ENCODE measurements around the gene SLC5A2.
"Not testable (repeated sequence)": the region's sequence is repeated elsewhere in the genome, so short reads cannot be mapped to it uniquely, and the experiment has no call there.

SLC5A2 gene

DNA sequence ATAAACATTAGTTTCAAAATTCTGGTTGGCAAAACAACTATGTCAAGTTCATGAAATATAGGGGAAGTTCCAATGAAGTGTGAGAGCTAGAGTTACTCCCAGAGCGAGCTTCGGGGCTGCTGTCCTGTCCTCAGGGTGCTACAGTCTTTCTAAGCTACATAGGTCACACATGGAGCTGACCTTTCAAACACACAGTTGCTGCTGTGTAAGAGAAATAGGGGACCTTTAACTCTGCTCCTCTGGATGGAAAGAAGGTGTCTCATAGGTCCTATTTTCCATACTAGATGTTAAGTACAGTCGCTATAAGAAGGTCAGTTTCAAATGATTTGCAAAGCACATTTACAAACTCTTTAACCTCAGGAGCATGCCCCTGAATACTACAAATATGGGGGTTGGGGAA, 38.4 kb downstream of the SLC5A2 start:
- no peak overlapping the region for H3K18ac ChIP-seq (ENCODE audit: low read length)
- no peak overlapping the region for H2BK120ac ChIP-seq (ENCODE audit: low read depth, low read length)
- no peak overlapping the region for H2BK12ac ChIP-seq (ENCODE audit: low read length)
- H3K4me3 ChIP-seq (ENCODE audit: low read length in 2 of 2): no peak overlapping the region
- no peak overlapping the region for H3K23ac ChIP-seq (ENCODE audit: low read depth, low read length, poor library complexity)
- no peak overlapping the region for H2BK5ac ChIP-seq (ENCODE audit: low read length)
- no peak overlapping the region for H3K4me2 ChIP-seq (ENCODE audit: insufficient read depth, low read length, poor library complexity, severe bottlenecking)
- WGBS, 2 donors (ENCODE audit: extremely low coverage in 2 of 2, insufficient read length in 2 of 2, insufficient replicate concordance in 1 of 2): no CpG with 5 or more reads among the region's 3 CpGs
- H3K9me3 ChIP-seq (replicated peaks in 1 of 2; ENCODE audit: control insufficient read depth in 2 of 2, insufficient read depth in 1 of 2, low read depth in 1 of 2, low read length in 2 of 2): no peaks in the 10 kb centered on the region
- H3K27me3 ChIP-seq (ENCODE audit: control insufficient read depth in 3 of 3, insufficient read depth in 3 of 3, low read depth in 1 of 3, low read length in 3 of 3): no peaks in the 10 kb centered on the region
- H4K91ac ChIP-seq (ENCODE audit: low read depth, low read length, poor library complexity): no peak overlapping the region
- H2BK15ac ChIP-seq (ENCODE audit: low read length): no peak overlapping the region
- no peak overlapping the region for H3K27ac ChIP-seq (replicated peaks; ENCODE audit: low read length)
- H3K14ac ChIP-seq (ENCODE audit: low read length): no peak overlapping the region
- no peak overlapping the region for H3K9ac ChIP-seq (ENCODE audit: low read depth, low read length, poor library complexity)
- DNase-seq (ENCODE audit: low spot score): no peak
- H2AK5ac ChIP-seq (ENCODE audit: low read depth, low read length): no peak overlapping the region
- H2AFZ ChIP-seq (ENCODE audit: low read length): no peak overlapping the region
- no peak overlapping the region for H4K8ac ChIP-seq (ENCODE audit: low read depth, low read length)
- no peak overlapping the region for H3K4ac ChIP-seq (ENCODE audit: low read length)
- peaks cover 0 to 8% of the 10 kb centered on the region in 2 donors for H3K4me1 ChIP-seq (ENCODE audit: control insufficient read depth in 2 of 2, insufficient read depth in 1 of 2, low read depth in 1 of 2, low read length in 2 of 2)
- H3K36me3 ChIP-seq (replicated peaks in 1 of 2; ENCODE audit: control insufficient read depth in 2 of 2, insufficient read depth in 2 of 2, low read length in 2 of 2): no peaks in the 10 kb centered on the region
- H3K79me1 ChIP-seq (ENCODE audit: low read depth, low read length): no peaks in the 10 kb centered on the region

DNA sequence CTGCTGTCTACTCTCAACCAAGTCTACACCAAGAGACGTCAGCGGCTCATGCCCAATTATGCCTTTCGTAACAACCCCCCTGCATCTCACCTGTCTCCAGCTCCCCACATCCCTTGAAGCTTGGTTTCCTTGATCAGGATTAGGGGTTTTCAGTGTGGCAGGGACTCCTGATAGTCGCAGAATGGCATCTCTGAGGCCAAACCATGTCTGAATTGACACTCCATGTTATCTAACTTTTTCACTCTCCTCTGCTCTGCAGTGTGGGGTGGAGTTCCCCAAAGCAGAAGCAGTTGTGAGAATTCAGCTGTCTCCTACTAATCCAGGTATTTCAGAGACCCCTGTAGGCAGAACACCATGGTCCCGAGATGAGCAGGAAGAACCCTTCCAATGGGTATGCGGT, 39.1 kb downstream of the SLC5A2 start:
- Histone ChIP-seq H3K79me1 (ENCODE audit: low read depth, low read length) (no peaks in the 10 kb centered on the region), H3K27me3 (ENCODE audit: control insufficient read depth in 3 of 3, insufficient read depth in 3 of 3, low read depth in 1 of 3, low read length in 3 of 3) (no peaks in the 10 kb centered on the region), H3K36me3 (replicated peaks in 1 of 2; ENCODE audit: control insufficient read depth in 2 of 2, insufficient read depth in 2 of 2, low read length in 2 of 2) (no peaks in the 10 kb centered on the region), H3K4me2 (ENCODE audit: insufficient read depth, low read length, poor library complexity, severe bottlenecking) (no peak overlapping the region), H3K23ac (ENCODE audit: low read depth, low read length, poor library complexity) (no peak overlapping the region), H3K14ac (ENCODE audit: low read length) (no peak overlapping the region), H2BK5ac (ENCODE audit: low read length) (no peak overlapping the region), H2BK12ac (ENCODE audit: low read length) (no peak overlapping the region), H4K91ac (ENCODE audit: low read depth, low read length, poor library complexity) (no peak overlapping the region), H3K9me3 (replicated peaks in 1 of 2; ENCODE audit: control insufficient read depth in 2 of 2, insufficient read depth in 1 of 2, low read depth in 1 of 2, low read length in 2 of 2) (no peaks in the 10 kb centered on the region), H4K8ac (ENCODE audit: low read depth, low read length) (no peak overlapping the region), H2AFZ (ENCODE audit: low read length) (no peak overlapping the region), H3K18ac (ENCODE audit: low read length) (no peak overlapping the region), H3K4ac (ENCODE audit: low read length) (no peak overlapping the region), H3K9ac (ENCODE audit: low read depth, low read length, poor library complexity) (no peak overlapping the region), H3K4me3 (ENCODE audit: low read length in 2 of 2) (no peak overlapping the region), H2BK15ac (ENCODE audit: low read length) (no peak overlapping the region), H2AK5ac (ENCODE audit: low read depth, low read length) (no peak overlapping the region), H3K27ac (replicated peaks; ENCODE audit: low read length) (no peak overlapping the region), H2BK120ac (ENCODE audit: low read depth, low read length) (no peak overlapping the region), H3K4me1 (ENCODE audit: control insufficient read depth in 2 of 2, insufficient read depth in 1 of 2, low read depth in 1 of 2, low read length in 2 of 2) (peaks cover 0 to 8% of the 10 kb centered on the region in 2 donors)
- no CpG with 5 or more reads among the region's 6 CpGs for WGBS, 2 donors (ENCODE audit: extremely low coverage in 2 of 2, insufficient read length in 2 of 2, insufficient replicate concordance in 1 of 2)
- no peak for DNase-seq (ENCODE audit: low spot score)

DNA sequence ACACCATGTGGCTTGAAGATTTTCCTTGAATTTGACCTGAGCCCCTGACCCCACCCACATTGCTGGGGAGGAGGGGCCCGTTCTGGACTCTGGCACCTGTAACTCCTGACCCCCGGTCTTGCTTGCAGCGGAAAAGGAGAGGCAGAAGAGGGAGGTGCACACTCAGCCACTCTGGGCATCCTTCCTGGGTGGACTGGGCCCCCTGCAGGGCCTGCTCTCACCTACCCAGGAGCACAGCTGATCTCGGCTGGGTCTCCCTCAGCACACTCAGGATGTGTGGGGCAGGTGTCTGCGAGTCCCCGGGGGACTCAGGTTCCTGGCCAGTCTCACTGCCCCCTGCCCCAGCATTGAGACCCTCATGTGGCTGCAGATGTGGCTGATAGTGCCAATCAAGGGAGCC, 40.8 kb downstream of the SLC5A2 start:
- not testable (repeated sequence) for H3K9ac ChIP-seq (ENCODE audit: low read depth, low read length, poor library complexity); H3K14ac ChIP-seq (ENCODE audit: low read length); H2AK5ac ChIP-seq (ENCODE audit: low read depth, low read length); H4K91ac ChIP-seq (ENCODE audit: low read depth, low read length, poor library complexity); H3K4me3 ChIP-seq (ENCODE audit: low read length in 2 of 2); H2BK12ac ChIP-seq (ENCODE audit: low read length); H3K23ac ChIP-seq (ENCODE audit: low read depth, low read length, poor library complexity); H3K79me1 ChIP-seq (ENCODE audit: low read depth, low read length); DNase-seq (ENCODE audit: low spot score); H2BK5ac ChIP-seq (ENCODE audit: low read length); H2BK15ac ChIP-seq (ENCODE audit: low read length); H3K4me1 ChIP-seq (ENCODE audit: control insufficient read depth in 2 of 2, insufficient read depth in 1 of 2, low read depth in 1 of 2, low read length in 2 of 2); H3K4ac ChIP-seq (ENCODE audit: low read length); H3K4me2 ChIP-seq (ENCODE audit: insufficient read depth, low read length, poor library complexity, severe bottlenecking); H3K36me3 ChIP-seq (replicated peaks in 1 of 2; ENCODE audit: control insufficient read depth in 2 of 2, insufficient read depth in 2 of 2, low read length in 2 of 2); H4K8ac ChIP-seq (ENCODE audit: low read depth, low read length); H3K27ac ChIP-seq (replicated peaks; ENCODE audit: low read length); H2BK120ac ChIP-seq (ENCODE audit: low read depth, low read length); H3K9me3 ChIP-seq (replicated peaks in 1 of 2; ENCODE audit: control insufficient read depth in 2 of 2, insufficient read depth in 1 of 2, low read depth in 1 of 2, low read length in 2 of 2); H3K18ac ChIP-seq (ENCODE audit: low read length); H2AFZ ChIP-seq (ENCODE audit: low read length)
- peaks cover 0 to 14% (median 12%) of the 10 kb centered on the region in 3 experiments for H3K27me3 ChIP-seq (ENCODE audit: control insufficient read depth in 3 of 3, insufficient read depth in 3 of 3, low read depth in 1 of 3, low read length in 3 of 3)
- no CpG with 5 or more reads among the region's 6 CpGs for WGBS, 2 donors (ENCODE audit: extremely low coverage in 2 of 2, insufficient read length in 2 of 2, insufficient replicate concordance in 1 of 2)

DNA sequence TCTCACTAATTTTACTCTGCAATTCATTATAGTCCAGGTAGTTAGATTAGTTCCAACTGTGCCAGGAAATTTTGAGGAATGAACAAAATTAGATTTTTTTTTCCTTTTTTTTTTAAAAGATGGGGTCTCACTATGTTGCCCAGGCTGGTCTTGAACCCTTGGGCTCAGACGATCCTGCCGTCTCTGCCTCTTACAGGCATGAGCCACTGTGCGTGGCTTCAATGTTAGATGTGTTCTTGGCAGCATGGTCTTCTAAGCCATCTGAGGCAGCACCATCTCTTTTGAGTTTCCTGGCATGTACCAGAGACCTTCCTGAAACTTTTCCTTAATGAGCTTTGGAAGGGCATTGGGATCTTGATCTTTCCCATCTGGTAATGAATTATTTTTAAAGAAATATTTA, 42.2 kb downstream of the SLC5A2 start:
- Histone ChIP-seq H3K27me3 (ENCODE audit: control insufficient read depth in 3 of 3, insufficient read depth in 3 of 3, low read depth in 1 of 3, low read length in 3 of 3) (peaks cover 0 to 26% (median 24%) of the 10 kb centered on the region in 3 experiments), H3K18ac (ENCODE audit: low read length) (no peak overlapping the region), H2BK5ac (ENCODE audit: low read length) (no peak overlapping the region), H2AFZ (ENCODE audit: low read length) (no peak overlapping the region), H3K14ac (ENCODE audit: low read length) (no peak overlapping the region), H4K91ac (ENCODE audit: low read depth, low read length, poor library complexity) (no peak overlapping the region), H3K4me2 (ENCODE audit: insufficient read depth, low read length, poor library complexity, severe bottlenecking) (no peak overlapping the region), H3K23ac (ENCODE audit: low read depth, low read length, poor library complexity) (no peak overlapping the region), H3K79me1 (ENCODE audit: low read depth, low read length) (no peaks in the 10 kb centered on the region), H2BK12ac (ENCODE audit: low read length) (no peak overlapping the region), H2BK15ac (ENCODE audit: low read length) (no peak overlapping the region), H3K4ac (ENCODE audit: low read length) (no peak overlapping the region), H3K27ac (replicated peaks; ENCODE audit: low read length) (no peak overlapping the region), H3K36me3 (replicated peaks in 1 of 2; ENCODE audit: control insufficient read depth in 2 of 2, insufficient read depth in 2 of 2, low read length in 2 of 2) (no peaks in the 10 kb centered on the region), H3K9ac (ENCODE audit: low read depth, low read length, poor library complexity) (no peak overlapping the region), H3K9me3 (replicated peaks in 1 of 2; ENCODE audit: control insufficient read depth in 2 of 2, insufficient read depth in 1 of 2, low read depth in 1 of 2, low read length in 2 of 2) (peaks cover 2 to 3% of the 10 kb centered on the region in 2 donors), H2BK120ac (ENCODE audit: low read depth, low read length) (no peak overlapping the region), H3K4me1 (ENCODE audit: control insufficient read depth in 2 of 2, insufficient read depth in 1 of 2, low read depth in 1 of 2, low read length in 2 of 2) (peaks cover 2 to 3% of the 10 kb centered on the region in 2 donors), H3K4me3 (ENCODE audit: low read length in 2 of 2) (no peak overlapping the region), H2AK5ac (ENCODE audit: low read depth, low read length) (no peak overlapping the region), H4K8ac (ENCODE audit: low read depth, low read length) (no peak overlapping the region)
- no CpG with 5 or more reads among the region's 3 CpGs for WGBS, 2 donors (ENCODE audit: extremely low coverage in 2 of 2, insufficient read length in 2 of 2, insufficient replicate concordance in 1 of 2)
- DNase-seq (ENCODE audit: low spot score): no peak
